Nephron (organoid): Measurements from ENCODE around the gene GGA3.
A peak's percentile ranks its signal among the peaks of the same experiment; 100 is the strongest.

ENCODE experiments used
- H3K27ac Mint-ChIP-seq, 3 experiments: 2 replicates each; pipeline ENCODE4 v1.8.0; 2020; ENCODE audit warnings: mixed read lengths in 3 of 3, mild to moderate bottlenecking in 2 of 3, moderate library complexity in 1 of 3
- H3K27me3 Mint-ChIP-seq: 2 replicates; pipeline ENCODE4 v1.8.0; 2021; ENCODE audit warnings: low read depth, mild to moderate bottlenecking, moderate library complexity, mixed read lengths
- H3K36me3 Mint-ChIP-seq: 2 replicates; pipeline ENCODE4 v1.8.0; 2020; ENCODE audit warnings: low read depth, mixed read lengths
- H3K4me1 Mint-ChIP-seq: 2 replicates; pipeline ENCODE4 v1.8.0; 2020; ENCODE audit warnings: mixed read lengths
- H3K4me3 Mint-ChIP-seq, 3 experiments: 2 replicates each; pipeline ENCODE4 v1.8.0; 2020; ENCODE audit warnings: mild to moderate bottlenecking in 3 of 3, mixed read lengths in 3 of 3, moderate library complexity in 2 of 3
- H3K9me3 Mint-ChIP-seq: 2 replicates; pipeline ENCODE4 v1.8.0; 2020; ENCODE audit warnings: mixed read lengths
- CTCF ChIP-seq, 3 experiments: fragments of 200-600 bp; sonication (generic); IDR thresholded peaks; one replicate each; pipeline ENCODE4 v1.5.0; 2021; ENCODE audit warnings: antibody characterized with exemption in 3 of 3; ENCODE audit not compliant: unreplicated experiment in 3 of 3

GGA3 gene

GRCh38 chr17:75261336-75262111 is at the start of gene GGA3, which contains the start of gene MRPS7:
TSS of gene GGA3 (minus strand) at chr17:75261606. CDS start at chr17:75261587, 19 bp downstream.
TSS of gene MRPS7 (plus strand) at chr17:75261879. CDS start at chr17:75261901, 22 bp downstream.
- Mint-ChIP-seq H3K4me3 (peak within 1 kb of the TSS; percentile 99 to 100 (median 100)), H3K9me3 (no peaks in the 10 kb centered on the region), H3K4me1 (peaks cover 51% of the 10 kb centered on the region), H3K27ac (peak within 1 kb of the TSS; percentile 100), H3K36me3 (peaks cover 24% of the 10 kb centered on the region), H3K27me3 (no peaks in the 10 kb centered on the region)
- no peak for TF ChIP-seq CTCF (IDR thresholded peaks at IDR 0.05; ENCODE audit: unreplicated experiment in 3 of 3)

- H3K4me1 Mint-ChIP-seq: no peaks in the 10 kb centered on the region
Measured at GRCh38 chr17:75308732-75309629, 47.6 kb upstream of the GGA3 start.

GRCh38 chr17:75307957-75308731 is 46.7 kb upstream of the GGA3 start:
- no peak overlapping the region for H3K4me3 Mint-ChIP-seq
- H3K9me3 Mint-ChIP-seq: no peaks in the 10 kb centered on the region
- H3K4me1 Mint-ChIP-seq: no peaks in the 10 kb centered on the region
- TF ChIP-seq CTCF (IDR thresholded peaks at IDR 0.05; ENCODE audit: unreplicated experiment in 3 of 3): no peak
- peaks cover under 1% of the 10 kb centered on the region for H3K36me3 Mint-ChIP-seq
- H3K27me3 Mint-ChIP-seq: peaks cover 3% of the 10 kb centered on the region
- H3K27ac Mint-ChIP-seq: peak overlapping the region in 2 of 3 experiments; percentile 90 to 92

More at GRCh38 chr17:75308732-75309629, 47.6 kb upstream of the GGA3 start:
- H3K9me3 Mint-ChIP-seq: no peaks in the 10 kb centered on the region
- H3K27me3 Mint-ChIP-seq: peaks cover 3% of the 10 kb centered on the region
- H3K4me3 Mint-ChIP-seq: no peak overlapping the region
- peak overlapping the region in 2 of 3 experiments; percentile 90 to 92 for H3K27ac Mint-ChIP-seq
- no peaks in the 10 kb centered on the region for H3K36me3 Mint-ChIP-seq
- no peak for TF ChIP-seq CTCF (IDR thresholded peaks at IDR 0.05; ENCODE audit: unreplicated experiment in 3 of 3)

GRCh38 chr17:75301502-75302206 is 40.2 kb upstream of the GGA3 start:
- Mint-ChIP-seq H3K4me1 (no peaks in the 10 kb centered on the region), H3K27me3 (no peaks in the 10 kb centered on the region), H3K4me3 (no peak overlapping the region), H3K9me3 (no peaks in the 10 kb centered on the region), H3K36me3 (peaks cover 4% of the 10 kb centered on the region), H3K27ac (no peak overlapping the region)
- TF ChIP-seq CTCF (IDR thresholded peaks at IDR 0.05; ENCODE audit: unreplicated experiment in 3 of 3): no peak

GRCh38 chr17:75301049-75301448 is 39.6 kb upstream of the GGA3 start:
- Mint-ChIP-seq H3K27me3 (no peaks in the 10 kb centered on the region), H3K27ac (no peak overlapping the region), H3K4me3 (no peak overlapping the region), H3K36me3 (peaks cover 4% of the 10 kb centered on the region), H3K9me3 (no peaks in the 10 kb centered on the region), H3K4me1 (no peaks in the 10 kb centered on the region)
- no peak for TF ChIP-seq CTCF (IDR thresholded peaks at IDR 0.05; ENCODE audit: unreplicated experiment in 3 of 3)
